GM12878 (cell line): ENCODE data around the gene SELE. TPM values are rescaled to one million over a fixed set of nuclear protein-coding genes. Genes with fewer than 3 reads are reported as not detected.

Experiments used
- ATAC-seq: fragments of 200-7000 bp; cut with Tn5 transposase; 3 replicates; pipeline ENCODE4 v1.9.1; 2020; ENCODE audit warnings: mild to moderate bottlenecking, moderate library complexity
- BruUV-seq: library from RNA; stranded (reverse); fragments of 400-500 nt; replicated peaks from 2 replicates; lab custom pipeline; 2021; lab: Mats Ljungman, UMichigan
- CTCF ChIA-PET: fragments of 300-600 bp; sonication (Branson Sonifier 250); formaldehyde crosslinking; extraction: SDS; loops from one replicate; lab custom pipeline; 2021; ENCODE audit warnings: inconsistent platforms; lab: Yijun Ruan, JAX
- POLR2A ChIA-PET: fragments of 350-600 bp; formaldehyde crosslinking; extraction: SDS; loops from one replicate; lab custom pipeline; 2021; ENCODE audit warnings: inconsistent platforms; lab: Charles Lee
- RAD21 ChIA-PET: fragments of 300-600 bp; sonication (Branson Sonifier 250); formaldehyde crosslinking; loops from one replicate; lab custom pipeline; 2023; ENCODE audit warnings: antibody characterized with exemption; ENCODE audit not compliant: unreplicated experiment; lab: Charles Lee
- SMC1A ChIA-PET: fragments of 300-600 bp; sonication (Branson Sonifier 250); formaldehyde crosslinking; loops from one replicate; lab custom pipeline; 2023; ENCODE audit not compliant: unreplicated experiment, uncharacterized antibody; lab: Charles Lee
- DNase-seq: peaks from one replicate; pipeline ENCODE4 v3.0.0-alpha.2; 2011; ENCODE audit warnings: low read depth, low spot score
- FAIRE-seq: peaks from 3 replicates; lab custom pipeline; 2011; peaks lifted over from hg19 to GRCh38; lab: Jason Lieb, UNC
- H2AFZ ChIP-seq: 2 replicates; pipeline ENCODE4 v1.6.0; 2011; ENCODE audit warnings: low read depth, low read length, control low read depth; ENCODE audit not compliant: control insufficient read depth
- H3K27ac ChIP-seq: 2 replicates; pipeline ENCODE4 v1.5.1; 2011; ENCODE audit warnings: control low read depth; ENCODE audit not compliant: control insufficient read depth, insufficient read depth
- H3K27me3 ChIP-seq, 2 experiments: replicated peaks in 1 of 2; 2 replicates each; pipeline versions ENCODE4 v1.6.0 to v1.6.1; 2011; ENCODE audit warnings: low read length in 1 of 2; ENCODE audit not compliant: control insufficient read depth in 2 of 2, insufficient read depth in 2 of 2
- H3K36me3 ChIP-seq, 2 experiments: 2 replicates each; pipeline ENCODE4 v1.5.1; 2011; ENCODE audit warnings: low read length in 1 of 2; ENCODE audit not compliant: control insufficient read depth in 2 of 2, insufficient read depth in 2 of 2
- H3K4me1 ChIP-seq: 2 replicates; pipeline ENCODE4 v1.6.1; 2011; ENCODE audit warnings: mild to moderate bottlenecking, low read length, moderate library complexity, mixed read lengths; ENCODE audit not compliant: control insufficient read depth, insufficient read depth
- H3K4me2 ChIP-seq: 2 replicates; pipeline ENCODE4 v1.6.0; 2011; ENCODE audit warnings: control low read depth; ENCODE audit not compliant: control insufficient read depth, insufficient read depth
- H3K4me3 ChIP-seq: fragments of 200-600 bp; sonication (generic); 2 replicates; pipeline ENCODE4 v1.5.1; 2016
- H3K79me2 ChIP-seq: 2 replicates; pipeline ENCODE4 v1.6.0; 2011; ENCODE audit warnings: low read length; ENCODE audit not compliant: control insufficient read depth, insufficient read depth
- H3K9ac ChIP-seq: 2 replicates; pipeline ENCODE4 v1.8.0; 2011; ENCODE audit warnings: low read length, control low read depth, mixed read lengths; ENCODE audit not compliant: control insufficient read depth, insufficient read depth
- H3K9me3 ChIP-seq: replicated peaks from 3 replicates; pipeline ENCODE4 v1.5.1; 2011; ENCODE audit warnings: mild to moderate bottlenecking, low read length; ENCODE audit not compliant: control insufficient read depth, insufficient read depth
- H4K20me1 ChIP-seq: 2 replicates; pipeline ENCODE4 v1.6.0; 2011; ENCODE audit not compliant: control insufficient read depth, insufficient read depth
- BCL11A ChIP-seq: IDR thresholded peaks from 2 replicates; pipeline ENCODE4 v1.6.1; 2011; ENCODE audit warnings: low read depth, low read length
- BHLHE40 ChIP-seq, 2 experiments: fragments of 450-650 bp in 1 of 2; IDR thresholded peaks; 2 replicates each; pipeline ENCODE4 v1.6.1; 2011 to 2017; ENCODE audit warnings: low read depth in 2 of 2, borderline replicate concordance in 1 of 2, improper control_type of control experiment in 1 of 2, low read length in 1 of 2, mild to moderate bottlenecking in 1 of 2
- BRCA1 ChIP-seq: IDR thresholded peaks from 2 replicates; pipeline ENCODE4 v1.6.1; 2011; ENCODE audit warnings: low read depth, low read length, improper control_type of control experiment
- CTCF ChIP-seq, 3 experiments: IDR thresholded peaks in 2 of 3; conservative IDR thresholded peaks in 1 of 3; 2 replicates each; pipeline ENCODE4 v1.5.1; 2011; ENCODE audit warnings: low read depth in 3 of 3, low read length in 3 of 3, mild to moderate bottlenecking in 3 of 3, control low read depth in 2 of 3, moderate library complexity in 2 of 3, inconsistent platforms in 1 of 3, mixed read lengths in 1 of 3; ENCODE audit not compliant: control insufficient read depth in 2 of 3, insufficient read depth in 1 of 3; ENCODE audit errors: extremely low read depth in 1 of 3
- CUX1 ChIP-seq: IDR thresholded peaks from 2 replicates; pipeline ENCODE4 v1.6.1; 2012; ENCODE audit warnings: improper control_type of control experiment, low read depth, low read length; ENCODE audit not compliant: insufficient replicate concordance
- DPF2 ChIP-seq: fragments of 450-650 bp; IDR thresholded peaks from 2 replicates; pipeline ENCODE4 v1.6.1; 2017; ENCODE audit warnings: mild to moderate bottlenecking
- EZH2 ChIP-seq: IDR thresholded peaks from 2 replicates; pipeline ENCODE4 v1.6.1; 2012; ENCODE audit warnings: low read depth, mild to moderate bottlenecking, control low read depth, inconsistent platforms, low read length, borderline replicate concordance; ENCODE audit not compliant: control insufficient read depth
- NR2C1 ChIP-seq: fragments of 450-650 bp; IDR thresholded peaks from 2 replicates; pipeline ENCODE4 v1.6.1; 2017; ENCODE audit warnings: antibody characterized with exemption, mild to moderate bottlenecking, moderate library complexity
- POU2F2 ChIP-seq: IDR thresholded peaks from 3 replicates; pipeline ENCODE4 v1.6.1; 2011; ENCODE audit warnings: low read depth, mild to moderate bottlenecking, low read length, borderline replicate concordance
- RB1 ChIP-seq: fragments of 450-650 bp; formaldehyde crosslinking; IDR thresholded peaks from 2 replicates; pipeline ENCODE4 v1.6.1; 2017; ENCODE audit warnings: mild to moderate bottlenecking, borderline replicate concordance
- SMAD1 ChIP-seq: fragments of 450-650 bp; IDR thresholded peaks from 2 replicates; pipeline ENCODE4 v1.6.1; 2018; ENCODE audit warnings: mild to moderate bottlenecking, low read depth; ENCODE audit not compliant: partially characterized antibody
- TAF1 ChIP-seq: IDR thresholded peaks from 2 replicates; pipeline ENCODE4 v1.6.1; 2011; ENCODE audit warnings: mild to moderate bottlenecking, low read depth, low read length, borderline replicate concordance
- USF1 ChIP-seq: IDR thresholded peaks from 2 replicates; pipeline ENCODE4 v1.6.1; 2011; ENCODE audit warnings: borderline replicate concordance, low read depth, mild to moderate bottlenecking, moderate library complexity, mixed read lengths, low read length; ENCODE audit not compliant: insufficient read depth; ENCODE audit errors: extremely low read length
- ZNF24 ChIP-seq: fragments of 450-650 bp; IDR thresholded peaks from 2 replicates; pipeline ENCODE4 v1.6.1; 2017; ENCODE audit warnings: antibody characterized with exemption, mild to moderate bottlenecking
- WGBS: methylation state at CpG from one replicate; pipeline ENCODE4 v1.1.6; 2016; ENCODE audit warnings: low lambda C conversion rate; ENCODE audit not compliant: insufficient replicate concordance, insufficient coverage; ENCODE audit errors: missing lambda C conversion rate; 5-methylcytosine and 5-hydroxymethylcytosine counted together
- in situ Hi-C: fragments of 300-500 bp; cut with MboI; formaldehyde crosslinking; loops from 9 replicates; pipeline ENCODE4 v1.14.3; 2018; ENCODE audit warnings: mixed read lengths
- intact Hi-C: fragments of 100-400 bp; cut with micrococcal nuclease; formaldehyde crosslinking; loops from one replicate; pipeline ENCODE4 v1.14.2; 2022; ENCODE audit not compliant: unreplicated experiment
- polyA plus RNA-seq, 11 experiments: library from polyadenylated mRNA; depleted of rRNA in 4 of 11; unstranded in 6 of 11; stranded (reverse) in 5 of 11; fragments of >200 nt; fragmentation: Nextera tagmentation in 4 of 11; fragmentation: Illumina TruSeq in 1 of 11; extraction: Ambion mirVana in 4 of 11; extraction: Trizol in 1 of 11; gene quantifications; 1 replicate in 1 of 11; 2 replicates in 10 of 11; pipeline versions ENCODE4 v1.2.1 to v1.2.3, GENCODE V29; 2011 to 2016; ENCODE audit warnings: inconsistent platforms in 2 of 11, missing spikeins in 2 of 11, low read depth in 1 of 11
- total RNA-seq, 4 experiments: library from RNA; depleted of rRNA in 3 of 4; stranded (reverse); fragments of >200 nt in 3 of 4; fragmentation: Illumina TruSeq in 1 of 4; extraction: Trizol in 1 of 4; gene quantifications; 2 replicates each; pipeline versions ENCODE4 v1.2.1 to v1.2.3, GENCODE V29; 2013 to 2021

The SELE gene
- total and polyA plus RNA-seq, 10 of the 15 experiments (the other 5 are each of a cell fraction or from before 2014, with no cell fraction given), result not detected

GRCh38 chr1:169707912-169708604 is 25.8 kb downstream of the SELE start:
- H3K27ac ChIP-seq, result peak overlapping the region; percentile 5
- peaks cover 30% of the 10 kb centered on the region for H3K79me2 ChIP-seq
- in situ Hi-C loops (loop anchor here (5.0 kb wide), 1 partner anchor 106 kb away; no protein-coding TSS in a partner anchor), intact Hi-C loops (loop anchor here (10.0 kb wide), 1 partner anchor 827 kb away; the partner anchor contains the start of gene GORAB)
- DNase-seq (no peak), ATAC-seq (peak; percentile 28), FAIRE-seq (no peak)
- CTCF ChIA-PET, result interaction anchor here (0.8 to 7.1 kb wide), 10 partner anchors 9 to 157 kb away, joined by 3 to 96 read pairs (median 4); partner anchors contain the start of gene F5
- SMC1A ChIA-PET, result interaction anchor here (0.9 to 6.8 kb wide), 10 partner anchors 8 to 139 kb away, joined by 3 to 114 read pairs (median 4); no protein-coding TSS in a partner anchor
- peak overlapping the region; percentile 64 for H3K4me2 ChIP-seq
- peak overlapping the region; percentile 62 for H3K4me3 ChIP-seq
- RAD21 ChIA-PET, result interaction anchor here (1.1 to 6.5 kb wide), 8 partner anchors 9 to 122 kb away, joined by 3 to 63 read pairs (median 22); partner anchors contain the start of gene F5
- H4K20me1 ChIP-seq, result no peaks in the 10 kb centered on the region
- H3K27me3 ChIP-seq, result no peaks in the 10 kb centered on the region
- peak overlapping the region; percentile 21 for H2AFZ ChIP-seq
- H3K9ac ChIP-seq, result peak overlapping the region; percentile 4; the same call in 1 of the 2 replicates
- H3K36me3 ChIP-seq, result no peaks in the 10 kb centered on the region
- no peaks in the 10 kb centered on the region for H3K9me3 ChIP-seq
- H3K4me1 ChIP-seq, result peaks cover 4% of the 10 kb centered on the region; the same call in 1 of the 2 replicates
- POLR2A ChIA-PET, result interaction anchor here (0.5 to 1.3 kb wide), 4 partner anchors 11 to 106 kb away, joined by 3 to 7 read pairs (median 4); no protein-coding TSS in a partner anchor
- 13% methylated on average over 9 of the region's 9 CpGs for WGBS
- BruUV-seq, result TSS peak; percentile 40
- no peak for TF ChIP-seq RB1
- no peak for TF ChIP-seq ZNF24
- no peak for TF ChIP-seq BRCA1
- no peak for TF ChIP-seq TAF1
- no peak for TF ChIP-seq BCL11A
- no peak for TF ChIP-seq POU2F2
- TF ChIP-seq SMAD1, result no peak
- no peak for TF ChIP-seq DPF2
- TF ChIP-seq USF1, result no peak
- TF ChIP-seq BHLHE40 (IDR thresholded peaks at IDR 0.05; ENCODE audit: borderline replicate concordance in 1 of 2, low read depth in 2 of 2, low read length in 1 of 2), result no peak
- TF ChIP-seq CUX1, result no peak
- TF ChIP-seq NR2C1, result no peak
- no peak for TF ChIP-seq EZH2
- TF ChIP-seq CTCF (IDR thresholded peaks at IDR 0.05 in 2 of 3, conservative IDR thresholded peaks at IDR 0.05 in 1 of 3; ENCODE audit: control insufficient read depth in 2 of 3, extremely low read depth in 1 of 3, insufficient read depth in 1 of 3, low read depth in 3 of 3, low read length in 3 of 3), result no peak
